Calu3 (cell line): ENCODE measurements around the gene SOX9. TPM values are rescaled to one million over a fixed set of nuclear protein-coding genes. Genes with fewer than 3 reads are reported as not detected.

Experiments used
- BruUV-seq: library from RNA; stranded (reverse); fragments of 400-500 nt; replicated peaks from 2 replicates; lab custom pipeline; 2021; lab: Mats Ljungman, UMichigan
- CTCF ChIA-PET: fragments of 300-600 bp; sonication (Branson Sonifier 250); formaldehyde crosslinking; loops from one replicate; lab custom pipeline; 2022; ENCODE audit warnings: antibody characterized with exemption; lab: Charles Lee
- DNase-seq: peaks from one replicate; pipeline ENCODE4 v3.0.0; 2022
- H3K27ac Mint-ChIP-seq: one replicate; pipeline ENCODE4 v1.8.0; 2022; ENCODE audit warnings: mixed read lengths; ENCODE audit not compliant: unreplicated experiment
- H3K27me3 Mint-ChIP-seq: one replicate; pipeline ENCODE4 v1.8.0; 2022; ENCODE audit warnings: mixed read lengths; ENCODE audit not compliant: unreplicated experiment
- H3K36me3 Mint-ChIP-seq: one replicate; pipeline ENCODE4 v1.8.0; 2022; ENCODE audit warnings: mild to moderate bottlenecking, moderate library complexity, mixed read lengths; ENCODE audit not compliant: insufficient read depth, unreplicated experiment
- H3K4me1 Mint-ChIP-seq: one replicate; pipeline ENCODE4 v1.8.0; 2022; ENCODE audit warnings: mild to moderate bottlenecking, low read depth, mixed read lengths; ENCODE audit not compliant: unreplicated experiment
- H3K4me3 Mint-ChIP-seq: one replicate; pipeline ENCODE4 v1.8.0; 2022; ENCODE audit warnings: mild to moderate bottlenecking, low read depth, moderate library complexity, mixed read lengths; ENCODE audit not compliant: unreplicated experiment
- H3K9me3 Mint-ChIP-seq: one replicate; pipeline ENCODE4 v1.8.0; 2022; ENCODE audit warnings: low read depth, mixed read lengths; ENCODE audit not compliant: unreplicated experiment
- intact Hi-C: fragments of 100-400 bp; cut with micrococcal nuclease; formaldehyde crosslinking; loops from one replicate; pipeline ENCODE4 v1.10.0; 2022; ENCODE audit not compliant: unreplicated experiment
- total RNA-seq: library from RNA; stranded (reverse); gene quantifications from 2 replicates; pipeline ENCODE4 v1.2.3, GENCODE V29; 2022
- TF ChIP-seq, protein P1 (sequence below): fragments of 200-600 bp; IDR thresholded peaks from one replicate; pipeline ENCODE4 v1.8.0; 2022; ENCODE audit warnings: antibody characterized with exemption; ENCODE audit not compliant: unreplicated experiment

SOX9 gene
- total RNA-seq, 1 experiment from 2014 or later, result 210 TPM

DNA sequence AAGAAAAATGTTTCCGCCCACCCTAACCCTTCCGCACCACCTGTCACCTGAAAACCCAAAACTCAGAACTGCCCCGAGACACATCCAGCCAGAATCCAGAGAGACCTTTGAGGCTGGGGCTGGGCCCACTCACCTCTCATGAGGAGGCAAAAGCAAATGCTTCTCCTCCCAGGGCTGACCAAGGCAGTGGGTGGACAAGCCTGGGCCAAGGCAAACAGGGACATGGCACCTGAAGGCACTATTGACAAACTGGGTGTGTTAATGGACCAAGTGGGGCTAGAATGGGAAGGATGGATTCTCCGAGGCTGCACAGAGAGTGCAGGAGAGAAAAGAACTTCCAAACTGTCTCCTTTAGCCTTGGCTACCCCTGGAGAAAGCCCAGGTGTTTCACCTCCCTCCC is 54.4 kb downstream of the SOX9 start:
- TF ChIP-seq, protein P1, sequence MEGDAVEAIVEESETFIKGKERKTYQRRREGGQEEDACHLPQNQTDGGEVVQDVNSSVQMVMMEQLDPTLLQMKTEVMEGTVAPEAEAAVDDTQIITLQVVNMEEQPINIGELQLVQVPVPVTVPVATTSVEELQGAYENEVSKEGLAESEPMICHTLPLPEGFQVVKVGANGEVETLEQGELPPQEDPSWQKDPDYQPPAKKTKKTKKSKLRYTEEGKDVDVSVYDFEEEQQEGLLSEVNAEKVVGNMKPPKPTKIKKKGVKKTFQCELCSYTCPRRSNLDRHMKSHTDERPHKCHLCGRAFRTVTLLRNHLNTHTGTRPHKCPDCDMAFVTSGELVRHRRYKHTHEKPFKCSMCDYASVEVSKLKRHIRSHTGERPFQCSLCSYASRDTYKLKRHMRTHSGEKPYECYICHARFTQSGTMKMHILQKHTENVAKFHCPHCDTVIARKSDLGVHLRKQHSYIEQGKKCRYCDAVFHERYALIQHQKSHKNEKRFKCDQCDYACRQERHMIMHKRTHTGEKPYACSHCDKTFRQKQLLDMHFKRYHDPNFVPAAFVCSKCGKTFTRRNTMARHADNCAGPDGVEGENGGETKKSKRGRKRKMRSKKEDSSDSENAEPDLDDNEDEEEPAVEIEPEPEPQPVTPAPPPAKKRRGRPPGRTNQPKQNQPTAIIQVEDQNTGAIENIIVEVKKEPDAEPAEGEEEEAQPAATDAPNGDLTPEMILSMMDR, result no peak
- CTCF ChIA-PET, result interaction anchor here (0.7 to 0.8 kb wide), 3 partner anchors 31 to 365 kb away, joined by 3 to 7 read pairs (median 5); no protein-coding TSS in a partner anchor
- H3K36me3 Mint-ChIP-seq, result no peaks in the 10 kb centered on the region
- no peak overlapping the region for H3K27ac Mint-ChIP-seq
- peaks cover 15% of the 10 kb centered on the region for H3K27me3 Mint-ChIP-seq
- H3K9me3 Mint-ChIP-seq, result no peaks in the 10 kb centered on the region
- H3K4me3 Mint-ChIP-seq, result no peak overlapping the region
- no peak for DNase-seq
- BruUV-seq, result no TSS peak
- intact Hi-C loops, result no loop called here
- H3K4me1 Mint-ChIP-seq, result peaks cover 9% of the 10 kb centered on the region
